Measurements from ENCODE around the gene HSD17B8.

HSD17B8 gene

DNA sequence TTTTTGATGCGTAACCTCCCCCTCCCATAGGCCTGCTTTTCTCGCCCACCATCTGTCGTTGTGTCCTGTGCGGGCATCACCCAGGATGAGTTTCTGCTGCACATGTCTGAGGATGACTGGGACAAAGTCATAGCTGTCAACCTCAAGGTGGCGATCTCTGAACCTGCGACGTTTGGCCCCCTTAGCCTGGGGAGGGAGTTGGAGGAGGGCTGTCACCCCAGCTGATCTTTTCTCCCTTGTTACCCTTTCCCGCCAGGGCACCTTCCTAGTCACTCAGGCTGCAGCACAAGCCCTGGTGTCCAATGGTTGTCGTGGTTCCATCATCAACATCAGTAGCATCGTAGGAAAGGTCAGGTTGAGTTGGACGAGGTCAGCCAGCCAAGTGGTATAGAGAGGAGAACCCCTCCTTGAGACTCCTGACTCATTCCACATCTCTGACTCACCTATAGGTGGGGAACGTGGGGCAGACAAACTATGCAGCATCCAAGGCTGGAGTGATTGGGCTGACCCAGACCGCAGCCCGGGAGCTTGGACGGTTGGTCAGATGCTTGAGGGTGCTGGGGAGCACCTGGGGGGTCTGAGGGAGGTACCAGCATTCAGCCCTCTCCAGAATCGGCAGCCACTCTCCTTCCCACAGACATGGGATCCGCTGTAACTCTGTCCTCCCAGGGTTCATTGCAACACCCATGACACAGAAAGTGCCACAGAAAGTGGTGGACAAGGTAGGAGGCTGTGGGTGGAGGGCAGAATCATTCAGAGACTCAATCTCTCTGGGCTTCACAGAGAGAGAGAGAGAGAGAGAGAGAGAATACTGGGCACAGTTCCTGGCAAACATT lies 954 bp downstream of the HSD17B8 start:
- H3K9me3 ChIP-seq (ENCODE audit: low read depth, low read length), result no peaks in the 10 kb centered on the region
- peak overlapping the region; percentile 84 for H3K27ac ChIP-seq
- TF ChIP-seq POLR2AphosphoS5 (IDR thresholded peaks at IDR 0.05; ENCODE audit: borderline replicate concordance, low read depth, low read length) (no peak), EZH2 (IDR thresholded peaks at IDR 0.05) (no peak), FOXP2 (optimal IDR thresholded peaks at IDR 0.05; ENCODE audit: control extremely low read depth, extremely low read length, insufficient read depth) (no peak)
- H3K9ac ChIP-seq (ENCODE audit: insufficient read length), result peak overlapping the region; percentile 95
- H3K4me3 ChIP-seq, result peak overlapping the region; percentile 98
- no peak for DNase-seq (ENCODE audit: low read depth, low spot score)
- peaks cover 41% of the 10 kb centered on the region for H3K36me3 ChIP-seq (ENCODE audit: insufficient read depth, low read length)

GRCh38 chr6:33206027-33206863 lies 1.8 kb downstream of the HSD17B8 start:
- Histone ChIP-seq H3K9me3 (ENCODE audit: low read depth, low read length) (no peaks in the 10 kb centered on the region), H3K9ac (ENCODE audit: insufficient read length) (no peak overlapping the region), H3K27ac (peak overlapping the region; percentile 84), H3K4me3 (no peak overlapping the region), H3K36me3 (ENCODE audit: insufficient read depth, low read length) (peaks cover 46% of the 10 kb centered on the region)
- DNase-seq (ENCODE audit: low read depth, low spot score), result no peak
- TF ChIP-seq POLR2AphosphoS5 (IDR thresholded peaks at IDR 0.05; ENCODE audit: borderline replicate concordance, low read depth, low read length), result no peak
- TF ChIP-seq EZH2 (IDR thresholded peaks at IDR 0.05), result no peak
- TF ChIP-seq FOXP2 (optimal IDR thresholded peaks at IDR 0.05; ENCODE audit: control extremely low read depth, extremely low read length, insufficient read depth), result no peak

GRCh38 chr6:33206864-33207551 lies 2.6 kb downstream of the HSD17B8 start:
- no peak for DNase-seq (ENCODE audit: low read depth, low spot score)
- Histone ChIP-seq H3K27ac (peak overlapping the region; percentile 84; the same call in 1 of the 2 replicates), H3K9me3 (ENCODE audit: low read depth, low read length) (no peaks in the 10 kb centered on the region), H3K9ac (ENCODE audit: insufficient read length) (no peak overlapping the region), H3K4me3 (peak overlapping the region; percentile 94), H3K36me3 (ENCODE audit: insufficient read depth, low read length) (peaks cover 42% of the 10 kb centered on the region)
- TF ChIP-seq POLR2AphosphoS5 (IDR thresholded peaks at IDR 0.05; ENCODE audit: borderline replicate concordance, low read depth, low read length) (0 out of 2 replicates have a peak, but pooled peaks have one; percentile 33), EZH2 (IDR thresholded peaks at IDR 0.05) (no peak)

DNA sequence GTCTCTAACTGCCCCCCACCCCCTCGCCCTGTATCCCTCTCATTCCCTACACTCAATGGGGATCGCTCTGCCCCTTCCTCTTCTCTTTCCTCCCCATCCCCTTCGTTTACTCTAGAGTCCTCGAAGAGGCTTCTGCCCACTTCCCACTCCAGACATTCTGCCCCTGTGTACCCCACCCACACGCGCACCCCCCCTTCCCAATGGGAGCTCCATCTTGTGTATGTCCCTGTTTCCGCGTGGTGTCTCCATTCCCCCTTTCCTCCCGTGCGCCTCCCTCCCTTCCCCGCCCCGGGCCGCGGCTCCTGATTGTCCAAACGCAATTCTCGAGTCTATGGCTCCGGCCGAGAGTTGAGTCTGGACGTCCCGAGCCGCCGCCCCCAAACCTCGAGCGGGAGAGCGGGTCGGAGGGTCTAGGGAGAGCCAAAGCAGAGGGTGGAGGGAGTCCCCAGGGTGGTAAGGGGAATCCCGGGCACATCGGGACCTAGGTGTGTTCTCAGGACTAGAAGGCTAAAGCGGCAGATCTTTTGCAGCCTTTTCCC lies 3.2 kb downstream of the HSD17B8 start:
- DNase-seq (ENCODE audit: low read depth, low spot score), result no peak
- Histone ChIP-seq H3K27ac (peak overlapping the region; percentile 96), H3K9ac (ENCODE audit: insufficient read length) (peak overlapping the region; percentile 99)

GRCh38 chr6:33208091-33208967 lies 3.9 kb downstream of the HSD17B8 start, which contains the start of gene RING1:
Gene RING1, plus strand, starts transcription at chr6:33208500. Its CDS starts 323 bp downstream, at chr6:33208823.
- no peak for DNase-seq (ENCODE audit: low read depth, low spot score)
- Histone ChIP-seq H3K36me3 (ENCODE audit: insufficient read depth, low read length) (peaks cover 29% of the 10 kb centered on the region), H3K9ac (ENCODE audit: insufficient read length) (peak within 1 kb of the TSS; percentile 99), H3K9me3 (ENCODE audit: low read depth, low read length) (no peaks in the 10 kb centered on the region), H3K27ac (peak within 1 kb of the TSS; percentile 96), H3K4me3 (peak within 1 kb of the TSS; percentile 94)
- TF ChIP-seq POLR2AphosphoS5 (IDR thresholded peaks at IDR 0.05; ENCODE audit: borderline replicate concordance, low read depth, low read length) (peak; percentile 95), FOXP2 (optimal IDR thresholded peaks at IDR 0.05; ENCODE audit: control extremely low read depth, extremely low read length, insufficient read depth) (no peak), EZH2 (IDR thresholded peaks at IDR 0.05) (no peak)

More for the DNA sequence above, 3.2 kb downstream of the HSD17B8 start:
- TF ChIP-seq POLR2AphosphoS5 (IDR thresholded peaks at IDR 0.05; ENCODE audit: borderline replicate concordance, low read depth, low read length) (no peak; the same call in 1 of the 2 replicates), FOXP2 (optimal IDR thresholded peaks at IDR 0.05; ENCODE audit: control extremely low read depth, extremely low read length, insufficient read depth) (no peak), EZH2 (IDR thresholded peaks at IDR 0.05) (no peak)
- Histone ChIP-seq H3K9me3 (ENCODE audit: low read depth, low read length) (no peaks in the 10 kb centered on the region), H3K36me3 (ENCODE audit: insufficient read depth, low read length) (peaks cover 36% of the 10 kb centered on the region), H3K4me3 (peak overlapping the region; percentile 94)

- no peak overlapping the region for H3K27ac ChIP-seq
- peaks cover 20% of the 10 kb centered on the region for H3K36me3 ChIP-seq (ENCODE audit: insufficient read depth, low read length)
- no peak for DNase-seq (ENCODE audit: low read depth, low spot score)
- H3K4me3 ChIP-seq, result no peak overlapping the region
- H3K9me3 ChIP-seq (ENCODE audit: low read depth, low read length), result no peaks in the 10 kb centered on the region
- TF ChIP-seq POLR2AphosphoS5 (IDR thresholded peaks at IDR 0.05; ENCODE audit: borderline replicate concordance, low read depth, low read length), result no peak
- no peak for TF ChIP-seq FOXP2 (optimal IDR thresholded peaks at IDR 0.05; ENCODE audit: control extremely low read depth, extremely low read length, insufficient read depth)
- TF ChIP-seq EZH2 (IDR thresholded peaks at IDR 0.05), result no peak
- no peak overlapping the region for H3K9ac ChIP-seq (ENCODE audit: insufficient read length)
Measured at GRCh38 chr6:33209856-33210255, 5.4 kb downstream of the HSD17B8 start.

DNA sequence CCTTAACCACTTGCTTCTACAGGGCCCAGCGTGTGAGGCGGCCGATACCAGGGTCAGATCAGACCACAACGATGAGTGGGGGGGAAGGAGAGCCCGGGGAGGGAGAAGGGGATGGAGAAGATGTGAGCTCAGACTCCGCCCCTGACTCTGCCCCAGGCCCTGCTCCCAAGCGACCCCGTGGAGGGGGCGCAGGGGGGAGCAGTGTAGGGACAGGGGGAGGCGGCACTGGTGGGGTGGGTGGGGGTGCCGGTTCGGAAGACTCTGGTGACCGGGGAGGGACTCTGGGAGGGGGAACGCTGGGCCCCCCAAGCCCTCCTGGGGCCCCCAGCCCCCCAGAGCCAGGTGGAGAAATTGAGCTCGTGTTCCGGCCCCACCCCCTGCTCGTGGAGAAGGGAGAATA lies 6.7 kb downstream of the HSD17B8 start:
- Histone ChIP-seq H3K9me3 (ENCODE audit: low read depth, low read length) (no peaks in the 10 kb centered on the region), H3K4me3 (no peak overlapping the region), H3K9ac (ENCODE audit: insufficient read length) (no peak overlapping the region), H3K27ac (no peak overlapping the region), H3K36me3 (ENCODE audit: insufficient read depth, low read length) (peaks cover 20% of the 10 kb centered on the region)
- TF ChIP-seq EZH2 (IDR thresholded peaks at IDR 0.05) (no peak), FOXP2 (optimal IDR thresholded peaks at IDR 0.05; ENCODE audit: control extremely low read depth, extremely low read length, insufficient read depth) (no peak), POLR2AphosphoS5 (IDR thresholded peaks at IDR 0.05; ENCODE audit: borderline replicate concordance, low read depth, low read length) (no peak)
- no peak for DNase-seq (ENCODE audit: low read depth, low spot score)

Measured in SK-N-MC (cell line).